HG03342 (cell line): ENCODE results near the gene RGS6.

Experiments used
- ATAC-seq: cut with Tn5 transposase; IDR thresholded peaks from one replicate; pipeline ENCODE4 v1.9.1; 2021; ENCODE audit warnings: mild to moderate bottlenecking, moderate library complexity; ENCODE audit not compliant: unreplicated experiment

The RGS6 gene

DNA sequence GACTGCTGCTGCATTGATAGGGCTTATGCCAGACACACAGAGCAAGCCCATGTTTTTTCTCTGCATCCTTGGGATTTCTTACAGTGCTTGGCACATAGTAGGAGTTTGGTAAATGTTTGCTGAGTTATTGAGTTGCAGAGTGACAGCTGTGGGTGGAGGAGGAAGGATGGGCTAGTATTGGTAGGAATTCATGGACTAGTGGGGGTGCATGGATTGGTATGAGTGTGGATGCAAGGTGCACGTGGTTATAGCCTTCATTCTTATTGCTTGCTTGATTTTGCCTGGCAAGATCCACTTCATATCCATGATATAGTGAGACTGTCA, 11.4 kb downstream of the RGS6 start:
- no peak for ATAC-seq

GRCh38 chr14:71947947-71948500, 15.8 kb downstream of the RGS6 start:
- ATAC-seq = no peak

GRCh38 chr14:71952381-71953363, 20.4 kb downstream of the RGS6 start:
- no peak for ATAC-seq

DNA sequence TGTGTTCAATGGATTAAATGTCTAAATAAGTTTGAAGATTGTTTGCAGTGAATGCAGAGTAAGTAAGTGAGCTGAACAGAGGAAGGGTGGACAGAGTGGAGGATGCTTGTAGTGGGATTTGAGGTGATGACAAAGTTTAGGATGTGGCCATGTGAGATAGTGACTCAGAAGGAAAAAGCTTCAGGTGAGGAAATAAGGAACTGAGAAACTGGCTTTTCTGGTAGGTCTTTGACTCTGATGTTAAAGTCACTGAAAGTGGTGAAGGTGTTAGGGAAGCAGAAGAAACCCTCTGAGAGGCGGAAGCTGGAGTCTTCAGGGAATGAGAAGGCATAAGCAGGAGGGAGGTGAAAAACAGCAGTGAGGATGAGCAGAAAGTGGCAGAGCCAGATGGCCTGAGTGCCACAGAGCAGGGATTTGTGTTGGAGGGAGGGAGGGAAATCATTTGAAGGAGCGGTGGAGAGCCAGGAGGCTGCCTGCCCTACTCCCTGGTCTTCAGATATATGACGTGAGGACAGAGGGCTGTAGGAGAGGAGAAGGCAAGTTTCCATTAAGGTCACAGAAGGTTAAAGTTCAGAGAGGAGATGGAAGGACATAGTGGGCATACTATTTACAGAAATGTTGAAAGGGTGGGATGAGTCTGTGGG, 24.8 kb downstream of the RGS6 start:
- ATAC-seq = peak; percentile 77

DNA sequence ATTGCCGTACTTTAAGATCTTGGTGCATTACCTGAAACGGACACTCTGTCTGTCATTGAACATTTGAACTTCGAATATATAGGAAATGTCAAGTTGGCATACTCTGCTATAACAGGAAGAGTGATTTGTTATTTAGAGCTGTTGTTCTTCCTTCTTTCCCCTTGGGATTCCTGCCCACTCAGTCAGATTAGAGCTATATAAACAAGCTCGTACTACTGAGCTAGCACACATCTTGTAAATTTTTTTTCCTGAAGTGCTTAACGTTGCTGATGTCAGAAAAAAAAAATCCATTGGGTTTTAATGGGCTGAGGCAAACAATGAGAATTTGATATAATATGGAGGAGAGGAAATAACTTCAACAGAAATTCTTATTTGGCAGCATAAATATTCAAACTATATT, 26.8 kb downstream of the RGS6 start:
- ATAC-seq = no peak

DNA sequence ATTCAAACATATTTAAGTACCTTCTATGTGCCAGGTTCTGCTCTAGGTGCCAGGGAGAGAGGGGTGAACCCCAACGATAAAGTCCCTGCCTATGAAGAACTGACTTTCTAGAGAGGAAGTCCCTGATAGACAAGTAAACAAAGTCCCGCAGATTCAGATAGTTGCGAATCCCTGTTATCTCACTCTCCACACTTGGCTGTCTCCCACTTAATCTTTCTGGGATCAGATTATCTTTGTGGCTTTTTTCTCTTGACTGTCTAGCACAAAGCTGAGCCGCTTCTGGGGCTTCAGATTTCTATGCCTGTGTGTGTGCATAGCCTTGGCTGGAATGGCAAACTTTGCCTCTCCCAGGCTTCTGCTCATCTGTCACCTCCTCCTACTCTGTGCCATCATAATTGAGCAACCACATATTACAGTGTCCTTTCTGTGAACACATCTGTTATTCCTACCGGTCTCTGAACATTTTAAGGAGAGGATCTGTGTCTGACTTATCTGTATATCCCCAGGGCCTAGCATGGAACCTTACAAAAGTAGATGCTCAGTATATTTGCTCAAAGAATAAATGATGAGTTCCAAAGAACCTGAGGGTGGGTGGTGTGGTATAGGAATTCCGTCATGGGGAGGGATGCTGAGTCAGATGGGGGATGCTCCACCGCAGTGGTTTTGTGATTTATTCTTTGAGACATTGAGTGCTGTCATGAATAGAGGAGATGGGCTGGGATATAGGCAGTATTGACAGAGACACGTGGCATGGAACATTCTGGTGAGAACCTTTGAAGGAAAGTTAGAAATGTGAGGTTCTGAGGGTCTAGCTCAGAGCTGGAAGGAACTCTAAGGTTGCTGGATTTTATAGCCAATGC, 28.5 kb downstream of the RGS6 start:
- ATAC-seq = no peak

DNA sequence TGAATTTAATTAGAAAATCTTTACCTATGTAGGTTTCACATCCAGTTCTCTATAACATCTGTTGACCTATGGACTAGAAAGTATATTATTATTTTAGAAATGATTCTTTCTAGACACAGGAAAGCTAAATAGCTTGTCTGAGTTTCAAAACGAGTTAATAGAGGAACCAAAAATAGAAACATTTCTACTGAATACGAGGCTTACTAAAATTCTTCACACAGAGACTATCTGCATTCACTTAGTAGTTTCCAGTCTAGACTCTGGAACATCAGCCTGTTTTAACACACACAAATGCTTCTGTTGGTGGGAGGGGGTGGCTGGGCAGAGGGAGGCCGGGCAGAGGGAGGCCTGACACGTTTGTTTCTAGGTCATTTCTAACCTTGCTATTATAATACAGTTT, 29.7 kb downstream of the RGS6 start:
- no peak for ATAC-seq

DNA sequence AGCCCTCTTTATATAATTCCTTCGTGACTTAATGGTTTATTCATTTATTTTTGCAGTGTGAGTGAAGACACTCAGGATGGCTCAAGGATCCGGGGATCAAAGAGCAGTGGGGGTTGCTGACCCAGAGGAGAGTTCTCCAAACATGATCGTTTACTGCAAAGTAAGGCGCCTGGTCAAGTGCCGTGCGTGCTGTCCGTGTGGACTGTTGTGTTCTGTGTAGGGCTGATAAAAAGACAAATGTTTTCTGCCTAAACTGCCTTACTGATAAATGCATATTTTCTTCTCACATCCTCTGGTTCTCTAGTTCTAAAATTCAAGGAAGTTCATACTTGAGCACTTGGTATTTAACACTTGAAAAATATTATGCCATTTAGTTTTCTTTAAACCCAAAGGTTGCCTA, 32.5 kb downstream of the RGS6 start:
- ATAC-seq = no peak

DNA sequence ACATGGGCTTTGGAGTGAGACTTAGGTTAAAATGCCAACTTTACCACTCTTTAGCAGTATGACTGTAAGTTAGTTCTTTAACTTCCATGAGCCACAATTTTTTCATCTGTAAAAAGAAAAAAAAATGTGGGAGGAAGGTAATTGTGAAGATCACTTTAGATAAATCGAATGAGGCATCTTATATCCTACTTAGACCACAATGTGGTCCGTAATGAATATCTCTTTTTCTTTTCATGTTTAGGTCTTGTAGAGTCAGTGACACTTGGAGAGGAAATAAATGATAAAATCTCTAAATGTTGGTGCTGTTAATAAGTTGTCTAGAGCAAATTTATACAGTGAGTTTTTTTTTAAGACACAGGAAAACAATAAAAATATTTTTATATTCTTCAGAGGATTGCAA, 34.3 kb downstream of the RGS6 start:
- ATAC-seq = no peak

- ATAC-seq = no peak
Measured at GRCh38 chr14:71967704-71968103, 35.5 kb downstream of the RGS6 start.

DNA sequence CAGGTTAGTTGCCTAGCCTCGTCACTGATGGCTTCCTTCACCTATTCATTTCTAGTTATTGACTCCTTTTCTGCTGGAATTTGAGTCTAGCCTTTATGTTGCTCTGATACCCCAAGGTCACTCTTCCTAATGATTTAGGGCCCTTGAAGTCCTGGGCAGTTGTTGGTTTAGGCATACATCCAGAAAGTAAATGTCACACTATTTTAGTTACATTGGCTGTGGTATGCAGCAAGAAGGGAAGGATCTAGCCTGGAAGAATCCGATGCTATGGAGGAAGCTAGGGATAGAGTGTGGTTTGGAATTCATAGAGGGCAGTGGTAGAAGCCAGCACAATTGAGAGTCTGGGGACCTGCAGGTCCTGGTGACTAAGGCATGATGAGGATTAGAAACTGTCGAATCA, 38.0 kb downstream of the RGS6 start:
- no peak for ATAC-seq

- ATAC-seq = no peak
Measured at GRCh38 chr14:71985538-71986189, 53.4 kb downstream of the RGS6 start.

- ATAC-seq = no peak
Measured at GRCh38 chr14:71988476-71988875, 56.2 kb downstream of the RGS6 start.

DNA sequence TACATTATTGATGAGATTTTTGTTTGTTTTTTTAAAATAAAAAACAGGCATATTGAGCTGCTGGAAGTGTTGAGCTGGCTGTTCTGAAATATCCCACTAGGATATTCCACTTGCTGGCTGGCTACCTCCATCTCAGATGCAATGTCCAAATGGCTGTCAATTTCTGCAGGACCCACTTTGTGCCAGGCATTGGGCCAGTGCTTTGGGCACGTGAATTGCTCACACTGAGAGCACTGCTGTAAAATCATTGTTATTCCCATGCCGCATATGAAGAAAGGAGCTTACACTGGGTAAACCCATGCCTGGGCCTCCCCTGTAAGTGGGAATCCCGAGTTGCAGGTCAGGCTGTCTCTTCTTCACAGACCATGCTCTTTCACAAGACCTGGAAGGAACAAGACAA, 56.7 kb downstream of the RGS6 start:
- no peak for ATAC-seq

- ATAC-seq = no peak
Measured at GRCh38 chr14:71994416-71994815, 62.2 kb downstream of the RGS6 start.

GRCh38 chr14:71995741-71996140, 63.5 kb downstream of the RGS6 start:
- no peak for ATAC-seq

DNA sequence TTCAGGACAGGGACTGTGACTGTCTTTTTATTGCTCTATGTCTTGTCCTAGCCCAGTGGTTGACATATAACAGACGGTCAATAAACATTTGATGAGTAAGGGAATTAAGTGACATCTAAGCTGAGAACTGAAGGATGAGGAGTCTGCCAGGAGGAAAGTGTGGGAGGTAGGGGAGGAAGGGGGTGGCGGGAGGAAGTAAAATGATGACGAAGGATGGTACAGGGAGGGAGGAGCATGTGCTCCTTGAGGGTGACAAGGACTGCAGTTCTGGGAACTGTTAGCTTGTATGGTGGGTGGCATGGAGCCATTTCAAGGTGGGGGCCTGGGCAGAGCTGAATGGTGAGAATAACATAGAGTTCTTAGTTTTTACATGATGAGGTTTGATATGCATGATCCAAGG, 64.4 kb downstream of the RGS6 start:
- no peak for ATAC-seq

GRCh38 chr14:72000907-72001306, 68.7 kb downstream of the RGS6 start:
- ATAC-seq = no peak

DNA sequence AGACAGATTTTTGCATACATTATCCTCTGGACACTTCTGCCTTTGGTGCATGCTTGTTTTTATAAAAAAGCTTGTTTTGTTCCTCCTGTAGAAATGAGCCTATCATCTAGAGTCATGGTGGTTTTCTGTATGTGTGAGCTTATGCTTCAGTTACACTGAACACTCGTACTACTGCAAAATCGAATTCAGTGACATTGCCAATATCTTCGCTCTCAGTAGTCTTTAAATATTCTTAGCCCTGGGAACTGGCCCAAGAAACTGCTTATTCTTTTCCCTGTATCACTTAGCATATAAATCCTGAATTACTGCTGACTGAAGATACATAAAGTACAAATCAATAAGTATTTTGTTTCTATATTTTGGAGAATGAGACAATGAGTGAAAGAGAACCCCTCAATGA, 70.5 kb downstream of the RGS6 start:
- no peak for ATAC-seq

- no peak for ATAC-seq
Measured at GRCh38 chr14:72008666-72009065, 76.4 kb downstream of the RGS6 start.

DNA sequence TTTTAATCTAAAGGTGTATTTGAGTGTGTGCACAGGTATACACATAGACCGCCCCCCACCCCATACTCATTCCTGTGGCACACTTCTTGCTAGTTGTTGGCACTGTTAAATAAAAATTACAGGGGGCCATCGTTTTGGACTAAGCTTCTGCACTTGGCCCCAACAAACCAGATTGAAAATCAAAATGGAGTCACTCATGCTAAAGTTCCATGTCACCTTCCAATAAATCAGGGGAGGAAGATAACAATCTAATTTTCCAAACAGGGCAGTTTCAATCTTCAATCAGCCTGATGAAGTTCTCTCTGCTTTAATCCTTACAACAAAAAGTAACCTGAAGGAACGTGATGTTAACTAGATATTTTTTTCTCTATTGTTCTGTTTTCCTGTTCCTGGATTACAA, 78.2 kb downstream of the RGS6 start:
- no peak for ATAC-seq
